HEK293 (cell line): ENCODE results near the gene CHCHD1.

Source experiments
- CTCF ChIP-seq: fragments of 450-650 bp; formaldehyde crosslinking; IDR thresholded peaks from 2 replicates; pipeline ENCODE4 v1.5.1; 2016; ENCODE audit warnings: missing biosample characterization, missing genetic modification characterization
- PBX3 ChIP-seq: sonication (generic); formaldehyde crosslinking; IDR thresholded peaks from 2 replicates; pipeline ENCODE4 v1.8.1; 2022; ENCODE audit warnings: mild to moderate bottlenecking, moderate library complexity, missing genetic modification reagents
- ZNF23 ChIP-seq: fragments of 450-650 bp; formaldehyde crosslinking; IDR thresholded peaks from 2 replicates; pipeline ENCODE4 v1.5.1; 2016; ENCODE audit warnings: missing biosample characterization, missing genetic modification characterization, borderline replicate concordance
- ZNF571 ChIP-seq: fragments of 450-650 bp; formaldehyde crosslinking; IDR thresholded peaks from 2 replicates; pipeline ENCODE4 v1.5.0; 2017; ENCODE audit warnings: missing biosample characterization, missing genetic modification characterization

GRCh38 chr10:73828161-73828560 is 46.3 kb downstream of the CHCHD1 start:
- no peak for TF ChIP-seq CTCF (tag by site-specific recombination)
- TF ChIP-seq ZNF571 (tag by site-specific recombination): no peak
- TF ChIP-seq ZNF23 (tag by site-specific recombination): no peak
- TF ChIP-seq PBX3 (CRISPR knock-in tag): no peak
